NAMALWA (cell line): ENCODE measurements around the gene TST.

Experiments
- DNase-seq: peaks from one replicate; pipeline ENCODE4 v3.0.0-alpha.2; 2015; ENCODE audit warnings: low spot score

Gene TST

DNA sequence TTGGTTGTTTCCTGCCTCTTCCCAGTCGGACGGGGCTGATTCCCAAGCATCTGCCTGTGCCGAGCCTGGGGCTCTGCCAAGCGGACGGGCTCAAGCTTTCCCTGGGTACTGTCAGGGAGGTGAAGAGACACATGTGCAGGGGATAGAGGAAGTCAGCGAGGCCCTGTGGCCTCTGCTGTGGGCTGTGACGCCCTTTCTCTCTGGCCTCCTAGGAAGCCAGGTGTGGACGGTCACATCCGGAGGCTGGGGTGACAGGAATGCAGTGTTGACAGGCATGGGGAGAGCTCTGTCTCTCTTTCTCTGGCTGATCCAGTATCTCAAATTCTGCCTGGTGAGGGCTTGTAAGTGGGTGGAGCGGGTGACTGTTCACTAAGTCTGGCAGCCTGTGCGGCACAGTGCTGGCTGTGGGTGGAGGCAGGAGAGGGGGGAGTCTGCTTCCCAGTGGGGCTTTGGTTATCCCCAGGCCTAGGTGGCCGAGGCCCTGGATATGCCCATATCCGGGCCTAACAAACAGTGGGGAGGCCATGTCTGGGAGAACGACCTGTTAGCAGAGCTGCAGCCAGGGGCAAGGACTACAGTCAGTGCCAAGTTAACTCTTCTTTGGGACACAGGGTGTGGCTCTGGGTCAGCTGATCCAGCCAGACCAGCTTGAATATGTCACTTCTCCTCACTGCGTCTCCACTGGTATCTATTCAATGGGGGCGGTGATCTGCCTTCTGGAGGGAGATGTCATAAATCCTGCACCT, 34.2 kb upstream of the TST start:
- peak; percentile 57 for DNase-seq

DNA sequence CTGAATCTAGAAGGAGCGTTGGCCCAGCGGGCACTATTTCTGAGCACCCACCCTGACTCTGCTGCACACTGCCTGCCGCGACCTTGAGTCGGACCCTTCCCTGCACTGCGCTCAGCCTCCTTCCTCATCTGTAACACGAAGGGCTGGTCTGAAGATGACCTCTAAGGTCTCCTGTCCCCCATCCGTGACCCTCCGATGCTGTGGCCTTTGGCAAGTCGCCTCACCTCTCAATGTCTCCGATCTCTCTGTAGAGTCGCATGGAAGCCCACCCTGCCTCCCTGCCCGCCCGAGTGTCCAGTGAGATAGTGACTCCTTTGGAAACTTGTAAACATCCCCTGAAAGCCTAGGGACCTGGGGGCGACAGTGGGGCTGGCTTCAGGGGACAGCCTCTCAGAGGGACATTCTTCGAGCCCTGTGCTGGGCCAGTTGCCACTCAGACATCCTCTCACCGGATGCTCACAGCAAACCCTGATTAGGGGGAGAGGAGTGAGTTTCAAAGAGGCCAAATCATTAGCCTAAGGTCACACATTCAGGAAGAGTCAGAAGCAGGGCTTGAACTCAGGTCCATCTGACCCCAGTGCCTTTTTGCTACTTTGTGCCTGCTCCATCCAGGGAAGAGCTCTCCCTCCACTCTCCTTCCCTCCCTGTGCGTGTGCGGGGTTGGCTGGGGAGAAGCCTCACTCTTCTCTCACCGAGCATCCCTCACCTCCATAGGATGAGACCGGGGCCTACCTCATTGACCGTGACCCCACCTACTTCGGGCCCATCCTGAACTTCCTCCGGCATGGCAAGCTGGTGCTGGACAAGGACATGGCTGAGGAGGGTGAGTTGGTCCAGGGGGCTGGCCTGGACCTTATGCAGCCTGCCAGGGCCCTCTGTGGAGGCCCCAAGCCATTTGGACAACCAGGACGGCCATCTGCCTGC, 33.4 kb upstream of the TST start:
- DNase-seq: no peak

DNA sequence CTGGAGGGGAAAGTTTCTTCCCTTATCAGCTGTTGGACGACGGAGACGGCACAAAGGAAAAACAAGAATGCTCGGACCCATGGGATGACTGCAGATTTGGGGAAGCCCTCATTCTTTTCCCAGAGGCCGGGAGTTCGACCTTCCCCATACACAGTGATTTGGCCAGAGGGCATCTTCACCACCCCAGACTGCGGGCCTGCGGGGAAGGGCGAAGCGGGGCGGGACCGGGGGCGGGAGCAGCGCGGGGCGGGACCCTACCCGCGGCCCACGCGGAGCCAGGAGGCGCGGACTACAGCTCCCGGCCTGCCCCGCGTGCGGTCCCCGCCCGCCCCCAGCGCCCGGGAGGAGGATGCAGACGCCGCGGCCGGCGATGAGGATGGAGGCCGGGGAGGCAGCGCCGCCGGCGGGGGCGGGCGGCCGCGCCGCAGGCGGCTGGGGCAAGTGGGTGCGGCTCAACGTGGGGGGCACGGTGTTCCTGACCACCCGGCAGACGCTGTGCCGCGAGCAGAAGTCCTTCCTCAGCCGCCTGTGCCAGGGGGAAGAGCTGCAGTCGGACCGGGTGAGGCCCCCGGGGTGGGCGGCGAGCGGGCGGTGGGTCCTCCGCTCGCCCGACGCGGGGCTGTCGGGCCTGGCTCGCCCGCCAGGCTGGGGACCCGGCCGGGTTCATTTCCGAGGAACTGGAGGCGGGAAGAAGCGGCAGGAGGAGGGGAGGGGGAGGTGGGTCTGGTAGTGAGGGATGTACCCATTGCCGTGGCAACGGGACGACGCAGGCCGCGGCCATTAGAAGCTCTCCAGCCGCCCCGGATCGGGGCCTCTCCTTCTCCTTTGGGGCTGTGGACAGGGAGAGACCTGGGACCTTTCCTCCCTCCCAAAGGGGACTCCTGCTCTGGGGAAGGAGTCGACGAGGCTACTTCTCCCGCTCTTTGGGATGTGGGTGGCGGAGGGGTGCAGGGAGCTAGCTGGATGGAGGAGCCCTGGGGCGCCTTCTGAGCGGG, 32.4 kb upstream of the TST start, which contains the start of gene KCTD17:
KCTD17 (plus strand) TSS at position 352 of the 995 bp plus-strand sequence; CDS start at position 371, 19 bp downstream.
- DNase-seq: peak; percentile 79

DNA sequence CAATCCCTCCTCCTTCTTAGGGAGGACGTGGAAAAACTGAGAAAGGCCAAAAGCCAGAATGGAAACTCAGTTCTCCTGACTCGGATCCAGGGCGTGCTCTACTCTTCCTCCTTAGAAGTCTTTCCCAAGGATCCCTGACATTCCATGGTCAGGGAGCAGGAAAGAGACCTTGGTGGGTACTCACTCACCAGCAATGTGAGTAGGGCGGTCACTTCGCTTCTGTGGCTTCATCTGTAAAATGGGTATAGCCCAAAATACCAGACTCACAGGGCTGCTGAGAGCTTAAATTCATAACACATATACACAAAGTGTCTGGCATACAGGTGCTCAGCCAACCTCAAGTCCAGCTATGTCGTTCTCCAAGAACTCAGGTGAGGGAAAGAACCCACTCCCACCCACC, 31.7 kb upstream of the TST start:
- no peak for DNase-seq

DNA sequence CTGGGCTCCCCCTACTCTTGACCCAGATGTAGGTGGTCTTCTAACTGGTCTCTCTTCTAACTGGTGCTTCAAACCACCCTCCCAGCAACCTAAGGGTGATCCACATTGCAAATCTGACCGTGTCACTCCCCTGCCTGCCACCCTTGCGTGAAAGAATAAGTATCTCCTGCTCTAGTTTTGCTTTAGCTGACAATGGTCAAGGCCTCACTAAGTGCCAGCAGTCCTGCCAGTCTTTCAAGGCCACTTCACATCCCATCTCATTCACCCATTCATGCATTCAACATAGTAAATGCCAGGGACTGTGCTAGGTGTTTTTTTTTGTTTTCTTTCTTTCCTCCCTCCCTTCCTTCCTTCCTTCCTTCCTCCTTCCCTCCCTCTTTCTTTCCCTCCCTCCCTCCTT, 30.0 kb upstream of the TST start:
- DNase-seq: no peak

DNA sequence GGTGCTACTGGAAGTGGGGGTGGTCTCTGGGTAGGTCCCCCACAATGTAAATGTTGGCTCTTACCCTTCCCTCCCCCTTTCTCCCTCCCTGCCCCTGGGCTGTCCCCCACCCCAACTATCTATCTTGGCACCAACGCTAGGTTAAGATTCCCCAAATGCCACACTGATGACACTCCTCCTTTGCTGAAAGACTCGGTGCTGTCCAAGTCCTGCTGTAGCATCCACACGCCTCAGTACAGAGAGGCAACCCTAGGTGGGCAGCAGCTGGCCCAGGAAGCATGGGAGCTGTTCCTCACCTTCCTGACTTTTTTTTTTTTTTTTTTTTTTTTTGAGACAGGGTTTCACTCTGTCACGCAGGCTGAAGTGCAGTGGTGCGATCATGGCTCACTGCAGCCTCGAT, 28.9 kb upstream of the TST start:
- DNase-seq: no peak

DNA sequence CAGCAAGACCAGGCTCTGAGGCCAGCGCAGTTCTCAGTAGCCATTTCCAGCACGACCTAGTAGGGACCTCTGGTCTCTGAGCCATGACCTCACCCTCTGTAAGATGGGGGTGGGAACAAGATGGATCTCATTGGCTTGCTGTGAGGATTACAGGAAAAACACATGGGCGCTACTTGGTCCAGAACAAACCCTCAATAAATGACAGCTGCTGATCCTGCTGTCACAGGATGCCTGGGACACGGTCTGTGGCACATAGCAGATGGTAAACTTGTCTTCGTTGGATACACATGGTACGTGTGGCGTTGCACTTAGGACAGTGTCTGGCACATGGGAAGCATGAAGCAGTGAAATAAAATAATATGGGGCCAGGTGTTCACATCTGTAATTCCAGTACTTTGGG, 27.8 kb upstream of the TST start:
- DNase-seq: no peak

DNA sequence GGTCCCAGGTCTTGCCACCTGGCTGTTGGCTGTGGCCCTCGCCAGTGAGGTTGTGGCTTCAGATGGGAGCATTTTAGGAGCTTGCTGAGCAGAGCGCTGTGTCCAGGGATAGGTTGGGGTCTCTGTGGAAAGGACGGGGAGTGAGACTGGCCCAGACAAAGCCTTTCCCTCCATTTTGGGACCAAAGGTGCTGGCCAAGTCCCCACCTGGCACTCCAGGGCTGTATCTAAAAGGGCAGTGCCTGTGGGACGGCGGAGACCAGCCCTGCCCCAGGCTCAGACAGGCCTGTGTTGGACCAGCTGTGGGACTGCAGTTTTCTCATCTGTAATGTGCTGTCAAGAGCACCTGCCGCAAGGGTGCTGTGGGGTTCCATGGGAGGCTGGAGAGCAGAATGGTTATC, 27.3 kb upstream of the TST start:
- no peak for DNase-seq

DNA sequence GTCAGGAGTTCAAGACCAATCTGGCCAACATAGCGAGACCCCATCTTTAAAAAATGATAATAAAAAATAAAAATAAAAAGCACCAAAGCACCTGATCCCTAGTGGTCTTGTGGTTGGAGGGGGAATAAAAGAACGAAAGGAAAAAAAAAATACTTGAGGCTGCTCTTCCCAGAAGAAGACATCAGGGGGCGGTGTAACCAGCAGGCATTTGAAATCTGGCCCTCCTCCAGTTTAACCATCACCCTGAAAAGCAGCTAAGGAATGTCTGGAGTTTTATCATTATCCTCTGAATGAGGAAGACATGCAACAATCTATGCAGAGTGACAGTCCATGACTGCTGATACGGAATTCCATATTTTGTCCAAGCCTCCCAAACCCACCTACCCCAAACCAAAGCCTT, 26.7 kb upstream of the TST start:
- DNase-seq: peak; percentile 48

DNA sequence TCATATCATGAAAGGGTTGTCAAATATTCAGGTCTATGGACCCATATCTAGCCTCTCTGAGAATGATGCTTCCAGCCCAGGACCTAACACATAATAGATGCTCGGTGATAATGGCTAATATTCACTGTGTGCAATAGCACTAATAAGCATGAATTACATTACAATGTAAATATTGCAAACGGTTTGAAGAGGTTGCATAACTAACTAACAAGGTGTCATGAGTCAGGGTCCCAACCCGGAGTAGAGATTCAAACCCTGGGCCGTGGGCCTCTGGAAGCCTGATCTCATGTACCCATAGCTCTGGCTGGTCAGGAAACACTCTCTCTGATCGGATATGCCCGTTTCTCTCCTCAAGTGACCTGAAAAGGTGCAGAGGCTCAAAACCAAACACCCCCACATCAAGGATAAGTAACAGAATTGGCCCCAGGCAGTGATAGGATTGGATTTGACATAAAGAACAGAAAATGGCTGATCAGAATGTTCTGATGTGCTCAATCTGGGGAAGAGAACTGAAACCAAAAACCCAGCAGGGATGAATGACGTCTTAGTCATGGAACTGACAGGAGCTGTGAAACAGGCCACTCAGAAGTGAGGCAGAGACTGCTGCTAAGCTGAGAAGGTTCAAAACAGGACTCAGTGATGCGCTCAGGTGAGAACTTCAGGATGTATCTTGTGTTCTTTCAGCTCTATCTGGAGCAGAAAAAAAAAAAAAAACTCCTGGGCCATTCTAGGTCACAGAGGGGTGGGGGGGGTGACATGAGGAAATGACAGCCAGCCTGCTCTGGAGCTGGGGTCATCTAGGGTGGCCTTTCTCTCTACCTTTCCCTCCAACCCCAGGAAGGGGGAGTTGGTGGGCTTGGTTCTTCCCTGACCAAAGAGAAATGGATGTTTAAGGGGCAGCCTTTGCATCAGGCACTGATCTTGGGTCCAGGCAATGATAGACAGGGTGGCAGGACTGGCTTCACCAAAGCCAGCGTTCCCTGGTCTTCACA, 25.7 kb upstream of the TST start:
- DNase-seq: no peak

DNA sequence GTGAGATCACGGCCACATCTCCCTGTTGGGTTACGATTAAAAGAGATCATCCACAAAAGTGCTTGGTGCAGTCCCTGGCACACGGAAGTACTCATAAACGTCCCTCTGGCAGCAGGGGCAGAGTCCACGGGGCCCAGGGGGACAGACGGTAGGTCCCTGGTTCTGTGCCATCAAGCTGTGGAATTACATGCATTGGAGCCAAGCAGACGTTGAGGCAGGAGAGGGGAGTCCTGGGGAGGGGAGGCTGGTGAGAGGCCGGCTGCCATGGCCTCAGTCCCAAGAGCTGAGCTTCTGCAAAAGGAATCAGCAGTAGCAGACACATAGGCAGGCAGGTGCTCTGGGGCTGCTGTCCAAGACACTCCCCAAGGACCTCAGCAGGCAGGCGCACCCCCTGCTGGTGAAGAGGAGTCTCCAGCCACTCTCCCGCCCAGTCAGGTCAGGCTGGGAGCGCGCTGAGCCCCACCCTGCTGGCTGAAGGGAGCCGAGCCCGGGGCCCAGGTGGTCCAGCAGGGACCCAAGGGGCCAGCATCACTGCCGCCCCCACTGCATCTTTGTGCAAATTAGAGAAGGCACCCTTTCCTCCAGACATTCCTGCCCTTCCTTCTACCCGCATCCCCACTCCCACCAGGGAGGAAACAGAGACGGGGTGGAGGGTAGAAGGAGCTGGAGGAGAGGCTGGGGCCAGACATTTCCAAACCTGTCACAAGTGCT, 24.7 kb upstream of the TST start:
- DNase-seq: peak; percentile 83

DNA sequence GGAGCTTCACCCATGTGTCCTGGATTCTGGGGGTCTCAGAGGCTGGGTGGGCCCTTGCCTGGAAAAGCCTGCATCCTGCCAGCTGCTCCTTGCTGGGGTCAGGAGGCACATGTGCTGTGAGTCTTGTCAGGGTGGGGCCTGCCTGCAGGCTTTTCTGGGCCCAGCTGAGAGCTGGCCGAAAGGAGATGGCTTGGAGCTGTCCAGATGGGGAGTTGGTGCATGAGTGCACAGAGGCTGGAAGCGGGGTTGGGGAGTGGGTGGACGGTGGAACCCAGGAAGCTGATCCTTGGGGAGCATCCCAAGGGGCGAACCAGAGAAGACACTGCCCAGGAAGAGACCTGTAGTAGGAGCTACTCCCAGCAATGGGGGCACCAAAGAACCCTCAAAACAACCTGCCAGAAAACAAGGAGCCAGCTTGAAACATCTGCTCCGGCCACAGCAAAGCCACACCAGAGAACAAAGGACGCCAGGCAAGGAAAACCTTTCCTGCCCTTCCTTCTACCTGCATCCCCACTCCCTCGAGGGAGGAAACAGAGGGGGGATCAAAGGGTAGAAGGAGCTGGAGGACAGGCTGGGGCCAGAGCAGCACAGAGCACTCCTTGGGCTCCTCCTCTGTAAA, 24.1 kb upstream of the TST start:
- DNase-seq: no peak

DNA sequence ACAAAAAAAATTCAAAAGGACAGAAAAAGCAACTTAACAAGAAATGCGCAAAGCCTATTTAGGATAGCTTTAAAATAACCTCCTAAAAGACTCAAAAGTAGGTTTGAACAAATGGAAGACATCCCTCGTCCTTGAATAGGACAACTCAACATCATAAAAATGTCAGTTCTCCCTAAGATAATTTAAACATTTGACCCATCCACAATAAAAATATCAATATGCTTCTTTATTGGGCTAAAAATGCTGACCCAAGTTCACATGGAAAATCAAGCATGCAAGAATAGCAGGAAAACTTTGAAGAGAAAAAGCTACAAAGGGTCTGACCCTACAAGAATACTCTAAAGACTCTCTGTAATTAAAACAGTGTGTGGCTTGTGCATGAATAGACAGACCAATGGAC, 20.2 kb upstream of the TST start:
- DNase-seq: no peak

DNA sequence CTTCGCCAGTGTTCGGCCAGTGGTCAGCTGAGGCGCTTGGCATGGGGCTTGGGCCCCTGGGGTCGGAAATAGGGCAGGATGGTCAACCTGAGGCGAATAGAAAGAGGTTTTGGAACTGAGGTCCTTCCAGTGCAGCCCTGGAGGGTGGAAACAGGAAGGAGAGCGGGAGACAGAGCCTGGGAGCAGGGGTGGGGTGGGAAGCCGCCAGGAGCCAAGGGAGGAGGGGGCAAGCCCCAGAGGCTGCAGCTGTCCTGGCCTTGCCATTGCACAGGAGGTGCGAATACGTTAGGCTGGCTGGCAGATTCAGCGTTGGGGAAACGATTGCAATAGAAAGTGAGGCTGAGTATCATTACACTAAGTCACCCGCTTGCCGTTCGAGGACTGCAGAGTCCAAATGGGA, 18.4 kb upstream of the TST start:
- no peak for DNase-seq

DNA sequence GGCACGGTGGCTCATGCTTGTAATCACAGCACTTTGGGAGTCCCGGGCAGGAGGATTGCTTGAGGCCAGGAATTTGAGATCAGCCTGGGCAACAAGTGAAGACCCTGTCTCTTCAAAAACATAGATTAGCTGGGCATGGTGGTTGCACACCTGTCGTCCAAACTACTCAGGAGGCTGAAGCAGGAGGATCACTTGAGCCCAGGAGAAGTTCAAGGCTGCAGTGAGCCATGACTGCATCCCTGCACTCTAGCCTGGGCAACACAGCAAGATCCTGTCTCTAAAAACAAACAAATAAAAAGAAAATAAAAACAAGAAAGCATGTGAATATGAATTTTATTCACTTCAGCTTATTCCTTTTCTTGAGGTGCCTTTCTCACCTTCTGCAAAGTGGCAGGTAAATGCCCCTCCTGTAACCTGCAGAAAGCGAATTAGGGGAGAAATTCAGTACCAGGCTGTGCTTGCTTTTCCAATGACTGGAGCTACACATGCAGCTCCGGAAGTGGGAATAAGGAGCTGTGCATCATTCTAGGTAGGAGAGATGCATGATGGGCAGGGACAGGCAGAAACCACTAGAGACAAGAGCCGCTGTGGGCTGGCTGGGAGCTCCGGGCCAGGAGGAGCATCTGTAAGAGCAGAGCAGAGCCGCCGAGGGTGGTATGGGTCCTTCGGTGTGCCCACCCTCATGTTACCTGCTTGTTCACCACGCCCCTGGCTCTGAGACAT, 17.6 kb upstream of the TST start:
- no peak for DNase-seq

DNA sequence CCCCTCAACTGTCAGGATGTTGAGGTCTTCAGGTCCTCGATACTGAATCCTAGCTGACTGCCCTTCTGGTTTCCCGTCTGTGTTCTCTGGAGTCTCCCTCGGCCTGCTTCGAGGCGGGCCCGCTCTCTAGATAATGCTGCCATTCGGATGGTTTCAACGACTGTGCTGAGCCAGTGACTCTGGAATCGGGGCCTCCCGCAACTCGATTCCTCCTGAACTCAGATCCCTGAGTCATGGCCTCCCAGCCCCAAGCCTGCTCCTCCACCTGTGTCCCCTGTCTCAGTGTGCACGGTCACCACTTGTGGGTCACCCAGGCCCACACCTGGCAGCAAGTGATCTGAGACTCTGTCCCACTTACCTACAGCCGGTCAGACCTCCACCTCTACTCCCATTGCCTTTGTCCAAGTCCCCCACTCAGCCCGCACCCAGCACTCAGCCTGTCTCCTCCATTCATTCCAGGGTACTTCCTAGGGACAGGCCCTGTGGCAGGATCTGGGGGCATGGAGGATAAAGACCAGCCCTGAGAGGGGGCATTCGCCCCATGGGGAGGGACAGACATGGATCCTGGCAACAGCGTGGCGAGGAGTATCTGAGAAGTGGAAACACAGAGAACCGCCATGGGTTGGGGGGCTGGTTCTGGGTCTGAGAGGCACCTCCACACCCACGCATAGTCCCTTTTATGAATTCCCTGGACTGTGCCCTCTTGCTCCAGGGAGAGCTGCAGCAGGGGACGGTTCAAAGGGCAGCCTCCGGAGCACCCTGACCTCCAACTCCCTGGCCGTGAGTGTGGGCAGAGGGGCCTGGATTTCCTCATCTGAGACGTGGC, 14.6 kb upstream of the TST start:
- DNase-seq: no peak

DNA sequence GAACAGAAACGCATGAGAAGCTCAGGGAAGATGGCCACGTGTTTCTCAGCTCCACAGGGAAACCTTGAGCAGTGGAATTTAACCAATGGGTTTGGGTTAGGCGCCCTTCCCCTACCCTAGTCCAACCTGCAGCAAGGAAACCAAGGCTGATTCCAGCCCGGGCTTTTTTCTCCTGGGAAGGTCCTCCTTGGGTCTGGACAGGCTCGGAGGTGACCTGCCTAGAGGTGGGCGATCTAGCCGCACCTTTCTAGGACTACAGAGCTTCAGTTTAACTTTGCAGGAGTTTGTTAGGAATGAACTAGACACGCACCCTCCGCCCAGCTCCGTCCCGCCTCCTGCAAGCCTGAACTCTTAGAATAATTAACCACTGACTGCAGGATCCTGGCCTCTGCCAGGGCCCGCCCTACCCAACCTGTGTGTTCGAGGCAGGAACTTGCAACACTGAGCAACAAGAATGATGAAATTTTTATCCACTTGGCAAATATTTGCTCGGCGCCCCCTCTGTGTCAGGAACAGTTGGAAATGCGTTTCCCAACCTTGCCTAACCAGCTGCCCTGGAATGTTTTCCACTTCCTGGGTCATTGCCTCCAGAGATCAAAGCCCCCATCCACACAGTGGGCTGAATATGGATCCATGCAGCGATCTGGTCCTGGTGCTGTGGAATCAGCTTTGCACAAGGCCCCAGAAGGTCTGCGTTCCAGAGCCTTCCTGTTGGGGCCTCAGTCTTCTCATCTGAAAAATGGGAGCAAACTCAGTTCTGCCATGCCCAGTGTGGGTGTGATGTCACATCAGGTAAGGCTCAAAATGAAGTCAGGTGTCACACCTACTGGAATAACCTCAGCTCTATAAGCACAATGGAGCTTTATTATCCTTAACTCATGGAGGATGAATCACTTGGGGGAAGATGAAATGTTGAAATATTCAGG, 13.6 kb upstream of the TST start:
- no peak for DNase-seq
